ENCODE results near the gene SLX4IP.

DNA sequence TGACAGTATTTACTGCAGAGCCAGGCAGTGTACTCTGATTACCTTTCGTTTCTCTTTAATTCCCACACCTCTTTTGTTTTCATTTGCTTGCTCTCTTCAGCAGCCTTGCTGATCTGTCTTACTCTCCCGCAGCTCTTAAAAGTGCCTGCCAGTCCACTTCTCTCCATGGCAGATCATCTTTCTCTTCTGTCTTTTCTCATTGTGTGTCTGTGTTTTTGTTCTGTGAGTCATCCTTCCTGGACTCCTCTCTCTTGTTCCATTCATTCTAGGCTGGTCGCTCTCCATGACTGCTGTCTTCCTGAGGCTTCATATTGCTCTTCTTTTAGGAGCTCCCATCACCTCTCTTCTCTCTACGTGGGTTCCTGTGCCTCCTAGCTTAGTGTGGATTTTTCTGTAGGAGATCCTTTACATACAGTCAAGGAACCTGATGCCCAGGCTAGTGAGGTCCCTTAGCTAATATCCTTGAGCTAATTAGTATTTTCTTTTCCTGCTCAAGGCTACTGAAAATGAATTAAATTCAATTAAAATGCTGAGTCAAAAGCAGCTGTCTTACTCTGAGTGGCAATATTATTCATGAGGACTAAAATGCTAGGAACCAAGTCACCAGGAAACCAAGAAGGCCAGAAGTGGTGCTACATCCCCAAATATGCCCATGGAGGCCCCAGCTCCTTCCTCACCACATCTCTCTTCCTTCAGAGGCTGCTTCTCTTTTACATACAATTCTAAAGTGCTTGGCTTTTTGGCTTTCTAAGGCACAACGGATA lies 86.1 kb downstream of the SLX4IP start:
- no peak for TF ChIP-seq EZH2 (IDR thresholded peaks at IDR 0.05; ENCODE audit: low read length, missing control alignments)
- TF ChIP-seq, protein P1, sequence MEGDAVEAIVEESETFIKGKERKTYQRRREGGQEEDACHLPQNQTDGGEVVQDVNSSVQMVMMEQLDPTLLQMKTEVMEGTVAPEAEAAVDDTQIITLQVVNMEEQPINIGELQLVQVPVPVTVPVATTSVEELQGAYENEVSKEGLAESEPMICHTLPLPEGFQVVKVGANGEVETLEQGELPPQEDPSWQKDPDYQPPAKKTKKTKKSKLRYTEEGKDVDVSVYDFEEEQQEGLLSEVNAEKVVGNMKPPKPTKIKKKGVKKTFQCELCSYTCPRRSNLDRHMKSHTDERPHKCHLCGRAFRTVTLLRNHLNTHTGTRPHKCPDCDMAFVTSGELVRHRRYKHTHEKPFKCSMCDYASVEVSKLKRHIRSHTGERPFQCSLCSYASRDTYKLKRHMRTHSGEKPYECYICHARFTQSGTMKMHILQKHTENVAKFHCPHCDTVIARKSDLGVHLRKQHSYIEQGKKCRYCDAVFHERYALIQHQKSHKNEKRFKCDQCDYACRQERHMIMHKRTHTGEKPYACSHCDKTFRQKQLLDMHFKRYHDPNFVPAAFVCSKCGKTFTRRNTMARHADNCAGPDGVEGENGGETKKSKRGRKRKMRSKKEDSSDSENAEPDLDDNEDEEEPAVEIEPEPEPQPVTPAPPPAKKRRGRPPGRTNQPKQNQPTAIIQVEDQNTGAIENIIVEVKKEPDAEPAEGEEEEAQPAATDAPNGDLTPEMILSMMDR (conservative IDR thresholded peaks at IDR 0.05 in 1 of 2, IDR thresholded peaks at IDR 0.05 in 1 of 2; ENCODE audit: low read depth in 1 of 2, low read length in 2 of 2) = no peak
